ENCODE measurements around the gene SORCS3. TPM values are rescaled to one million over a fixed set of nuclear protein-coding genes. Genes with fewer than 3 reads are reported as not detected.

The SORCS3 gene
- total RNA-seq, 1 experiment from 2014 or later, result 0.94 TPM

- H3K27me3 Mint-ChIP-seq (ENCODE audit: low read depth), result no peaks in the 10 kb centered on the region
- POLR2A ChIA-PET, result no interaction called here
- ATAC-seq (no peak), DNase-seq (ENCODE audit: low spot score) (no peak)
- CTCF ChIA-PET, result no interaction called here
- H3K27ac Mint-ChIP-seq, result no peak overlapping the region
- TF ChIP-seq CREM (CRISPR knock-in tag; IDR thresholded peaks at IDR 0.05) (no peak), MXD4 (CRISPR knock-in tag; IDR thresholded peaks at IDR 0.05; ENCODE audit: borderline replicate concordance) (no peak), RORB (CRISPR knock-in tag; IDR thresholded peaks at IDR 0.05) (no peak), TEAD1 (CRISPR knock-in tag; IDR thresholded peaks at IDR 0.05) (no peak), ZNF532 (CRISPR knock-in tag; IDR thresholded peaks at IDR 0.05; ENCODE audit: borderline replicate concordance) (no peak), RELA (CRISPR knock-in tag; IDR thresholded peaks at IDR 0.05; ENCODE audit: borderline replicate concordance) (no peak), PREB (CRISPR knock-in tag; IDR thresholded peaks at IDR 0.05; ENCODE audit: borderline replicate concordance) (no peak), EMX1 (CRISPR knock-in tag; IDR thresholded peaks at IDR 0.05) (no peak), ZNF263 (CRISPR knock-in tag; IDR thresholded peaks at IDR 0.05; ENCODE audit: low read depth) (no peak), ZNF423 (CRISPR knock-in tag; IDR thresholded peaks at IDR 0.05) (no peak), JUN (CRISPR knock-in tag; IDR thresholded peaks at IDR 0.05) (no peak), IRF2 (CRISPR knock-in tag; IDR thresholded peaks at IDR 0.05; ENCODE audit: borderline replicate concordance, low read depth) (no peak), ZNF416 (CRISPR knock-in tag; IDR thresholded peaks at IDR 0.05) (no peak), E2F5 (CRISPR knock-in tag; IDR thresholded peaks at IDR 0.05) (no peak), E2F1 (CRISPR knock-in tag; IDR thresholded peaks at IDR 0.05) (no peak), ZNF396 (CRISPR knock-in tag; IDR thresholded peaks at IDR 0.05; ENCODE audit: borderline replicate concordance) (no peak)
- peaks cover 4% of the 10 kb centered on the region for H3K4me1 Mint-ChIP-seq
- no peaks in the 10 kb centered on the region for H3K9me3 Mint-ChIP-seq
- H3K4me3 Mint-ChIP-seq, result no peak overlapping the region
- no peaks in the 10 kb centered on the region for H3K36me3 Mint-ChIP-seq
Measured at GRCh38 chr10:105128111-105128510, 487.0 kb downstream of the SORCS3 start.

GRCh38 chr10:105138358-105138757 is 497.3 kb downstream of the SORCS3 start:
- Mint-ChIP-seq H3K4me1 (no peaks in the 10 kb centered on the region), H3K9me3 (peaks cover 3% of the 10 kb centered on the region; the same call in 1 of the 2 replicates), H3K27me3 (ENCODE audit: low read depth) (no peaks in the 10 kb centered on the region), H3K4me3 (no peak overlapping the region), H3K27ac (no peak overlapping the region), H3K36me3 (no peaks in the 10 kb centered on the region)
- ATAC-seq (no peak), DNase-seq (ENCODE audit: low spot score) (no peak)
- ChIA-PET POLR2A (no interaction called here), CTCF (no interaction called here)
- TF ChIP-seq NFATC4 (CRISPR knock-in tag; IDR thresholded peaks at IDR 0.05), result no peak
- no peak for TF ChIP-seq IRF2 (CRISPR knock-in tag; IDR thresholded peaks at IDR 0.05; ENCODE audit: borderline replicate concordance, low read depth)
- TF ChIP-seq EMX1 (CRISPR knock-in tag; IDR thresholded peaks at IDR 0.05), result no peak
- TF ChIP-seq ESRRA (CRISPR knock-in tag; IDR thresholded peaks at IDR 0.05; ENCODE audit: borderline replicate concordance), result no peak
- TF ChIP-seq ATF6 (CRISPR knock-in tag; IDR thresholded peaks at IDR 0.05), result no peak
- TF ChIP-seq ZNF396 (CRISPR knock-in tag; IDR thresholded peaks at IDR 0.05; ENCODE audit: borderline replicate concordance), result no peak
- no peak for TF ChIP-seq ZBTB21 (CRISPR knock-in tag; IDR thresholded peaks at IDR 0.05; ENCODE audit: borderline replicate concordance)
- no peak for TF ChIP-seq USF1 (CRISPR knock-in tag; IDR thresholded peaks at IDR 0.05)

All from WTC11 (cell line).